Effector CD8-positive, alpha-beta T cell (primary cell): Measurements from ENCODE around the gene ARHGAP18.

Experiments used
- DNase-seq: peaks from one replicate; lab custom pipeline; 2025; lab: John Stamatoyannopoulos, UW

The ARHGAP18 gene

GRCh38 chr6:129725341-129725740 is 15.4 kb upstream of the ARHGAP18 start:
- no peak for DNase-seq

GRCh38 chr6:129719692-129720091 is 9.7 kb upstream of the ARHGAP18 start:
- no peak for DNase-seq

- DNase-seq: no peak
Measured at GRCh38 chr6:129717277-129717676, 7.3 kb upstream of the ARHGAP18 start.

GRCh38 chr6:129713806-129714333 is 3.9 kb upstream of the ARHGAP18 start:
- DNase-seq: no peak

- no peak for DNase-seq
Measured at GRCh38 chr6:129711271-129711631, 1.3 kb upstream of the ARHGAP18 start.

- no peak for DNase-seq
Measured at GRCh38 chr6:129710450-129711270, 683 bp upstream of the ARHGAP18 start.

- DNase-seq: no peak
Measured at GRCh38 chr6:129709196-129709768, 695 bp downstream of the ARHGAP18 start.

GRCh38 chr6:129708496-129709195 is 1.3 kb downstream of the ARHGAP18 start:
- DNase-seq: no peak

GRCh38 chr6:129707882-129708495 is 2.0 kb downstream of the ARHGAP18 start:
- DNase-seq: no peak

GRCh38 chr6:129707028-129707427 is 2.9 kb downstream of the ARHGAP18 start:
- no peak for DNase-seq

GRCh38 chr6:129705212-129705611 is 4.8 kb downstream of the ARHGAP18 start:
- no peak for DNase-seq

GRCh38 chr6:129704708-129705107 is 5.3 kb downstream of the ARHGAP18 start:
- no peak for DNase-seq

- DNase-seq: no peak
Measured at GRCh38 chr6:129701721-129702455, 8.1 kb downstream of the ARHGAP18 start.

GRCh38 chr6:129700666-129701065 is 9.3 kb downstream of the ARHGAP18 start:
- DNase-seq: no peak

- DNase-seq: no peak
Measured at GRCh38 chr6:129699659-129700058, 10.3 kb downstream of the ARHGAP18 start.

- no peak for DNase-seq
Measured at GRCh38 chr6:129698430-129698829, 11.5 kb downstream of the ARHGAP18 start.

GRCh38 chr6:129697788-129698187 is 12.2 kb downstream of the ARHGAP18 start:
- no peak for DNase-seq

- DNase-seq: no peak
Measured at GRCh38 chr6:129696843-129697242, 13.1 kb downstream of the ARHGAP18 start.

GRCh38 chr6:129696028-129696418 is 14.0 kb downstream of the ARHGAP18 start:
- DNase-seq: no peak

- no peak for DNase-seq
Measured at GRCh38 chr6:129695373-129696027, 14.5 kb downstream of the ARHGAP18 start.

- no peak for DNase-seq
Measured at GRCh38 chr6:129694036-129694435, 15.9 kb downstream of the ARHGAP18 start.
